Stimulated activated CD4-positive, alpha-beta T cell treated with anti-CD3 and anti-CD28 coated beads, Interleukin-4, amount 100 ng/mL, for 48 hours (primary cell): ENCODE data around the gene FASN.

ENCODE experiments used
- DNase-seq, 2 donors: peaks; one replicate each; pipeline ENCODE4 v3.0.0-alpha.2; 2020; ENCODE audit warnings: low read depth in 2 of 2

The FASN gene

DNA sequence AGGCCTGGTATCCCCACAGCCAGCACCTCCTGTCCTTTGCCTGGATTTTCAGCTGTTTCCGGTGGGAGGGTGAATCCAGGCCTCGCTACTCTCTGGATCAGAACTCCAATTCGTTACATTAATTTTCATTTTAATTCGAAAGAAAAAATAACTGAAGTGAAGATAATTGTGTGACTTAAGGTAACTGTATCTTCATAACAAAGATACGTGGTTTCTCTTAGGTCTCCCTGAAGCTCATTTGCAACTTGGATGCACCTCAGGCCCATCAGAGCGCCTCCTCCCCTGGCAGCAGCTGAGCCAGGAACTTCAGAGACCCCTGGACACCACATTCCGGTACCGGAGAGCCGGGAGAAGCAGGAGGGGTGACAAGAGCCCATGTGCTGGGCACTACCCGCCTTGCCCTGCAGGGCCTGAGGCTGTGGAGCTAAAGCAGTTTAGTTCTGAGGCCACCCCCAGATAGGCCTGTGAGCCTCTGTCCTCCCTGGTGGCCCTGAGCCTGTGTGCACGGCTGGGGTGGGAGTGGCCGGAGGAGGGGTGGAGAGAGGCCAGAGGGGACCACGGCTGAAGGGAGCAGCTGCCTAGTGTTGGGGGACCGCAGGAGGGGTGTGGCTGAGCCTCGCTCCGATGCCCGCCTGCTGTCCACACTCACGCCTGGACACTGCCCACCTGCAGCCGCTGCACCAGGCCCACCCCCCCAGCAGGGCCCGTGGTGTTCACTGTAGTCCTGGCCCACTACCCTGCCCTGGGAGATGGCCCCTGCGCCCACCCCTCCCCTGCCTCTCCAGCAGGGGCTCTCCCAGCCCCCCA is 21.0 kb downstream of the FASN start:
- DNase-seq = no peak

DNA sequence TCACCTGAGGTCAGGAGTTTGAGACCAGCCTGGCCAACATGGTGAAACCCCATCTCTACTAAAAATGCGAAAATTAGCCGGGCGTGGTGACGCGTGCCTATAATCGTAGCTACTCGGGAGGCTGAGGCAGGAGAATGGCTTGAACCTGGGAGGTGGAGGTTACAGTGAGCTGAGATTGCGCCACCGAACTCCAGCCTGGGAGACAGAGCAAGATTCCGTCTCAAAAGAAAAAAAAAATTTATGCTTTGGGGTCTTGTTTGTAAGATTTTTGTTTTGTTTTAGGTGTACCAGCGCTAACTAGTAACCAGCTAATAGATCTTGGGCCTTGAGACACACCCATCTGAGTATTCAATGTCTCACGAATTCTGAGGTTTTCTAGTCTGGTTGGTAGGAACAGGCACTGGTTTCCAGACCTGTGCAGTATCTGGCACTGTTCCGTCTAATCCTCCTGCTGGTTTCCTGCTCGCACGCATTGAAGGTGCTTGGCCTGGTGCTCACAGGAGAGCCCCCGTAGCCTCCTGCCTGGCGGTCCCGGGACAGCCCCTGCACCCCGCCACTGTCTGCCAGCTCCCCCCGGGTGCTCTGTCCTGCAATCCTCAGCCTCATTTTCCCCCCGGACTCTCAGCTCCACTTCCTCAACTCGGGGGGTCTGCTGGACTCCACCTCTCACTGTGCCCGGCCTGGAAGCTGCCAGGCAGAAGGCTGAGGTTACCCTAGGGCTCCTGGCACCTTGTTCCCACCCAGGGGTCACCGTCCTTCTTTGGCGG is 21.8 kb downstream of the FASN start:
- no peak for DNase-seq

DNA sequence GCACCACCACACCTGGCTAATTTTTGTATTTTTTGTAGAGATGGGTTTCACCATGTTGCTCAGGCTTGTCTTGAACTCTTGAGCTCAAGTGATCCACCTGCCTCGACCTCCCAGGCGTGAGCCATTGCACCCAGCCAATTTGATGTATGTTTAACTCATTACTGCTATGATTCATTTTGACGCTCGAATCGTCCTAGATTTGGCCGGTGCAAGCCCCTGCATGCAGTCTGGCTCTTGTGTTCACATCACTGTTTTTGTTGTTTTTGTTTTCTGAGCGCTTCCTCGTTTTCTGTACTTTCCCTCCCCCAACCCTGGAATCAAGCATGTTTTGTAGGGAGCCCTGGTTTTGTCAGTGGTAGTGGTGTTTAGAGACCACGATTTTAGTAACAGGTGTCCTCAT is 24.6 kb downstream of the FASN start:
- DNase-seq = no peak

DNA sequence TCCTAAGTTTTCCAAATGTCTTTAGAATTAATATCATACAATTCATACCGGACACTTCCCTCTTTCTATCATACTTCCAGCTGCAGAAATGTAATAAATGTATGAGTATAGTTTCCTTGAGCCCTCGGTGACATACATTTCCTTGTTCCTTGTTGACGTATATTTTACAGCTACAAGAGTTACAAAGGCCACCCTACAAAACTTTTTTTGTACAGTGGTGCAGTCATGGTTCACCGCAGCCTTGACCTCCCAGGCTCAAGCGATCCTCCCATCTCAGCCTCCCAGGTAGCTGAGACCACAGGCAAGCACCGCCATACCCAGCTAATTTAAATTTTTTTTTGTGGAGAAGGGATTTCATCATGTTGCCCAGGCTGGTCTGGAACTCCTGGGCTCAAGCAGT is 25.2 kb downstream of the FASN start:
- DNase-seq = no peak

GRCh38 chr17:82070611-82071010 is 27.4 kb downstream of the FASN start:
- DNase-seq = no peak

GRCh38 chr17:82065638-82066303 is 32.3 kb downstream of the FASN start, which contains the start of gene DUS1L:
Gene DUS1L, minus strand, starts transcription at chr17:82065804. Its CDS starts 745 bp downstream, at chr17:82065059.
- peak; percentile 59 to 63 for DNase-seq

DNA sequence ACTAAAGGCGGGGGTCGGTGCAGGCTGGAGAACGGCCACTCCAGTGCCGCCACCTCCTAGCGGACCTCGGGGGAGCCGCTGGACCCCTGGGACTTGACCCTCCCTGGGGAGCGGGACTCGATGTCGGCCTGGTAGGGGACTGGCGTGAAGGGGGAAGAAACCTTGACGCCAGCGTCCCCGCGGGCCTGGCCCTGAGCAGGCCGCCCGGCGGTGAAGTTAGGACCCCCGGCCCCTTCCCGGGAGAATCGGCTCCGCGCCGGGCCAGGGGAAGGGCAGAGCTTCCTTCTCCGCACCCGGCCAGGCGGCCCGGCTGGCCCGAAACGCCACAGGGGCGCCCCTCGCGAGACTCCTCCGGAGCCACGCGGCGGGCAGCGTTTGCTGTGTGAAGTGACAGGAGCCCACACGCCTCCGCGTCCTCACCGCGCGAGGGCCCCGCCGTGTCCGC is 32.8 kb downstream of the FASN start:
- peak in 1 of 2 donors; percentile 23 for DNase-seq

DNA sequence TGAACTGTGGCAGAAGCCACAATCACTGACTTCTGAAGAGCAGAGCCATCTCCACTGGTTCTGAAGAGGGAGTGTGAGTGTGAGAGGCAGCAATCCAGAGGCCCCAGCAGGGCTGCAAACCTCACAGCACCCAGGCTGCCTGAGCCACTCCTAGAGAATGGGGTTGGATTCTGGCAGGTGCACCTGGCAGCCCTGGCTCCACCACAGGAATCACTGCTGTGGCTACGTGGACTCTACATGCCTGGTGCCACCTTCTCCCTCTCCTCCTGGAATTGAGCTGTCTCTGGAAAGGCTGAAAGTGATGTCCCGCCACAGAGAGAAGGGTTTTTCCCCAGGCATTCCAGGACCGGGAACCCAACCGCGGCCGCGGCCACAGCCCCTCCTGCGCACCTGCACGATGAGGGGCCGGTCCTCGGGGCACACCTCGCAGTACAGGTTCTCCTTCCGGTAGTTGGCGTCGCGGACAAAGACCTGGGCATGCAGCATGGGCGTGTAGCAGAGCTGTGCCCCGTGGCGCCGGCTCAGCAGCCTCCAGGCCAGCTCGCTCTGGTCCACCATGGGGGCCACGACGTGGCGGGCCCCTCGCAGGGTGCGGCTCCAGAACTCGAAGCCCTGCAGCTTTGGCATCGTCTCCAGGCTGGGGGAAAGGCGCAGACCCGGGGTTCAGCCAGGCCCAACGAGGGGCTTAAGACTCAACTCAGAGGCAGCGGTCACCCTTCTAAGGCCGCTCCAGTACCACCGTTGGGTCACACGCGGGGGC is 33.4 kb downstream of the FASN start:
- DNase-seq = no peak

DNA sequence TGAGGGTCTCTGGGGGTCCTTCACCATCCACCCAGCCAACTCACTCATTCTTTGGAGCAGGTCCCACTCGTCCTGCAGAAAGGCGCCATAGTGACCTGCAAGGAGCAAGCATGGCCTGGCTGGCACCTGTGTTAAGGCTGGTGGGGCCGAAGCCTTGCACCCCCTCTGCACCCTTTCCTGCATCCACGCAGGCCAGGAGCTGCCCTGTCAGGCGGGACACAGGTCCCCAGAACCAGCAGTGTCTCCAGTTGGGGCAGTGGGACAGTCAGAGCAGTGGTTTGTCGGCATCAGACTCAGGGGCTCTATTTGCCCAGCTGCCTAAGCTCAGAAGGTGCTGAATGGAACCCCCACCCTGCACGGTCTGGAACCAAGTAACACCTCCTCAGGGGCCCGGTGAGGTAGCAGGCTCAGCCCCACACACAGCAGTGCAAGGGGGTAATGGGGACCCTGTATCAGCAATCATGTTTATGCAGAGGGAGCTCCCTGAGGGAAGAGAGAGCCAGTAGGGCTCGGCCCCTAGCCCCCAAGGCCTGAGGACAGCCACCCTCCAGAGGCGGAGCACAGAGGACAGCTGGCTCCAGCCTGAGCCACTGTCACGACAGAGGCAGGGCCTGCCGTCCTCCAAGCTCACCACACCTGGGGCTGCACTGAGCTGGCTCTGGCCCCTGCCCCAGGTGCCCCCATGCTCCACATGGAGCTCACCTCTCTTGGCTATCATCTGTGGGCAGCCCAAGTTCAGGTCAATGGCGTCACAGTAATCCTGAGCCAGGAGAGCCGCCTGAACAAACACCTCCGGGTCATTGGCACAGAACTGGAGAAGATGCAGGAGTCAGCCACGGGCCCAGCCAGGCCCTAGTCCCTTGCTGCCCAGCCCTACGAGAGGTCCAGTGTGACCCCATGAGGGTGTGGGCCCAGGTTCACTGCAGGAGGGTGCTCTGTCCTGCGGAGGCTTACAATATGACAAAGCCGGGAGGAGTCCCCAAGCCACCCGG is 34.3 kb downstream of the FASN start:
- no peak for DNase-seq

DNA sequence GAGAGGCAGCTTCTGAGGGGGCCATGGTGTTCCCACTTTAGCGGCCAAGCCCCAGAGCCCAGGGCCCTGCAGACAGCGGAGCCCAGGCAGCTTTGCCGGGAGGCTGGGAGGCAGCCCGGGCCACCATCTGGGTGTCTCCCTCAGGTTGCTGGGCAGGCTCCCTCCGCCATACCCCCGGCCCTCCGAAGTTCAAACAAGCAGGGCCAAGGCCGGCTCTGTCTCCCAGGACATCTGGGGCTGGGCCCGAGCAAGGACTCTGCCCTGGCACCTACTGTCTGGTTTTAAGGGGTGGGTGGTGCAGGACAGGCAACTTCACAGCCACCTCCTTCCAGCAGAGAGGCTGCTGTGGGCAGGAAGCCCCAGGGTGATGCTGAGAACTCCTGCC is 35.1 kb downstream of the FASN start:
- no peak for DNase-seq

- no peak for DNase-seq
Observed at GRCh38 chr17:82062076-82062983, 35.7 kb downstream of the FASN start.

DNA sequence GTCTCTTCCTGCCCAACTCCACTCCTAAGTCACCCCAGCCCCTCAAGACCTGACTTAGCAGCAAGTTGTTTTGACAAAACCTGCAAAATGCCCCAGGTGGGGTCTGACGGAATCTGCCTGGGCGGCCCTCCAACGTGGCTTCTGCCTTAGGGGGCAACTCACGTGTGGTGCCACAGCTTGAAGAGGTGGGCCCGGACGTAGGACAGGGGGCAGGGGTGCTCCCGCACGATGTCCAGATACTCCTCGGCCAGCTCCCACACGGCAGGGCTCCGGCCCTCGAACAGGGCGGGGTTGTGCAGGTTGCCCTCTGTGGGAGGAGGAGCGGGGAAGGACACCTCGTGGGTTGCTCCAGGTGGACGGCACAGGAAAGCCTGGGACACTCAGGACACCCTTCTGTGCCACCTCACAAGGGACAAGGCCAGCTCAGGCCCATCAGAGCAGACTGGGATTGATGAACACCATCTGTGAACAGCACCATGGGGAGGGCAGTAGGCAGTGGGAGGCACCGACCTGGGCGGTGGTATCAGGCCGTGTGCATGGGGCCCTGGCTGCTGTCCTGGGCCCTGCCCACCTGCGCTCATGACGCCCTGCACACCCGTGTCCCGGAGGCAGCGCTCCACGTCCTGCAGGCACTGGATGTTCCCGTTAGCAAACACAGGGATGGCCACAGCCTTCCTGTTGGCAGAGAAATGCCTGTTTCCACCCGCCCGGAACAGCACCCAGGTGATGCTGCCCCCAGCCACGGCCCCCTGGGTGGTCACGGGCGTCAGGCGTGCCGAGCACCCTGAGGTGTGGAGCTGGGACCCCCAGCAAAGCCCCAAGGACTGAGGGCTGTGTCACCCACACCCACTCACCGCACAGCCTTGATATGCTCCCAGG is 36.8 kb downstream of the FASN start:
- no peak for DNase-seq

- DNase-seq = no peak
Observed at GRCh38 chr17:82060614-82061013, 37.4 kb downstream of the FASN start.

- DNase-seq = no peak
Observed at GRCh38 chr17:82060001-82060380, 38.0 kb downstream of the FASN start.

GRCh38 chr17:82059272-82060000 is 38.6 kb downstream of the FASN start:
- no peak for DNase-seq

- no peak for DNase-seq
Observed at GRCh38 chr17:82058855-82059249, 39.2 kb downstream of the FASN start.

DNA sequence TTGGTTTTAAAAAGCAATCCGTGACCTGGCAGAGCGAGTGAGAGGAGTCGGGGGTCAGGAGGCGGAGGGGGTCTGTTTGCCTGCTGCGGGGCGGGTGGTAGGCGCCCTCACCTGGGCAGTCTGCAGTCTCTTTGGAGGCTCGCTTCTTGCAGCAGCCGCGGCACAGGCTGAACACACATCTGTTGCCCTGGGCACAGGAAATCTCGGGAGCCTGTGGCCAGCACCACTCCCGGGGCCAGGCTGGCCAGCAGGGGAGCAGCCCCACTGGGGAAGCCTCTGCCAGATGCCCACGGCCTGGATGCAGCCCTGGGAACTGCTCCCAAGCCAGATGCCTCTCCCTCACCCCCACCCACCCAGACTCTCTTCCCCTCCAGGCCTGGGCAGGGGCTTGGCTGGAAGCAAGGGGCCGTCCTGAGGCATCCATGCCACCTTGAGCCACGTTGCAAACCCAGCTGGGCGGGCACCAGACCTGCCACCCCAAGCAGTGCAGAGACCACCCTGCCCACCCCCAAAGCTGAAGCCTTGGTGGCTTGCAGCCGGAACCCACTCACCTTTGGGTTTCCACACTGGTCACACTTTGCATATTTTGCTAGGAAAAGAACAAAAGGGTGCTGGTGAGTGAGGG is 39.7 kb downstream of the FASN start:
- DNase-seq = no peak
